ENCODE results near the gene SRGAP3. TPM values are rescaled to one million over a fixed set of nuclear protein-coding genes. Genes with fewer than 3 reads are reported as not detected.

The SRGAP3 gene
- polyA plus RNA-seq, 3 donors: 0.27 to 1.3 (median 0.87) TPM

DNA sequence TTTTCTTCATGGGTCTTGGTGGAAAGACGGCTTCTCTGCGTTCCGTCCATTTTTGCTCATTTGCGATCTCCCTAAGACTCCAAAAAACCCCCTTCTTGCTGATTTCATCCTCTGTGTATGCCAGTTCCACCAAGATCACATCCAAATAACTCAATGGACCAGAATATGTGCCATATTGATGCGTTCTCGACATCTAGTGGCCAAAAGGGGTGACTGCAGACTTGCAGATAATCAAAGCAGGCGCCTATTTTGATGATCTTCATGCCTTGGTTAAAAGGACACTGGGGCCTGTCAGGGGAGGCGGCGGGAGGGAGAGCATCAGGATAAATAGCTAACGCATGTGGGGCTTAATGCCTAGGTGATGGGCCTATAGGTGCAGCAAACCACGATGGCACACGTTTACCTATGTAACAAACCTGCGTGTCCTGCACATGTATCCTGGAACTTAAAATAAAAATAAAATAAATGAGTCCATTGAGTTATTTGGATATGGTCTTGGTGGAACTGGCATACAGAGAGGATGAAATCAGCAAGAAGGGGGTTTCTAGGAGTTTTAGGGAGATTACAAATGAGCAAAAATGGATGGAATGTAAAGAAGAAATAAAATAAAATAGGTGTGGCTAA lies 182.0 kb downstream of the SRGAP3 start:
- H3K4me1 ChIP-seq (ENCODE audit: control insufficient read depth in 1 of 2, insufficient read depth in 2 of 2, low read length in 2 of 2): peaks cover 9 to 12% of the 10 kb centered on the region in 2 donors
- no peak overlapping the region for H3K4me3 ChIP-seq (replicated peaks in 1 of 3; ENCODE audit: low read depth in 2 of 3, low read length in 3 of 3)
- H4K20me1 ChIP-seq (ENCODE audit: insufficient read depth, low read length): no peaks in the 10 kb centered on the region
- no peaks in the 10 kb centered on the region for H3K36me3 ChIP-seq (replicated peaks in 1 of 2; ENCODE audit: control insufficient read depth in 1 of 2, insufficient read depth in 2 of 2, low read length in 2 of 2)
- peak in 1 of 3 donors; percentile 15 for DNase-seq
- H3K27me3 ChIP-seq (ENCODE audit: control insufficient read depth in 2 of 2, insufficient read depth in 2 of 2, low read length in 2 of 2): no peaks in the 10 kb centered on the region
- Mint-ChIP-seq H3K4me1 (peaks cover 12% of the 10 kb centered on the region), H3K36me3 (peaks cover 0 to 3% of the 10 kb centered on the region in 2 donors), H3K9me3 (peaks cover 0 to 3% (median 0%) of the 10 kb centered on the region in 7 donors), H3K27ac (no peak overlapping the region), H3K4me3 (no peak overlapping the region), H3K27me3 (ENCODE audit: low read depth in 3 of 3) (peaks cover 0 to 3% (median 2%) of the 10 kb centered on the region in 3 donors)
- no peak overlapping the region for H2AFZ ChIP-seq (ENCODE audit: insufficient read depth, low read depth, low read length, poor library complexity, severe bottlenecking)
- no peak overlapping the region for H3K4me2 ChIP-seq (replicated peaks; ENCODE audit: extremely low read depth, low read length, poor library complexity, severe bottlenecking)
- H3K9me3 ChIP-seq (replicated peaks in 1 of 2; ENCODE audit: control insufficient read depth in 1 of 2, insufficient read depth in 1 of 2, low read length in 2 of 2): no peaks in the 10 kb centered on the region
- intact Hi-C loops (cut with micrococcal nuclease): loop anchor here in 1 of 2 donors (10.0 kb wide), 1 partner anchor 93 kb away; no protein-coding TSS in a partner anchor
- WGBS (ENCODE audit: insufficient coverage): 64% methylated on average over 9 of the region's 13 CpGs
- H3K9ac ChIP-seq (ENCODE audit: insufficient read depth, low read length, poor library complexity, severe bottlenecking): no peak overlapping the region
- TF ChIP-seq, protein P1, sequence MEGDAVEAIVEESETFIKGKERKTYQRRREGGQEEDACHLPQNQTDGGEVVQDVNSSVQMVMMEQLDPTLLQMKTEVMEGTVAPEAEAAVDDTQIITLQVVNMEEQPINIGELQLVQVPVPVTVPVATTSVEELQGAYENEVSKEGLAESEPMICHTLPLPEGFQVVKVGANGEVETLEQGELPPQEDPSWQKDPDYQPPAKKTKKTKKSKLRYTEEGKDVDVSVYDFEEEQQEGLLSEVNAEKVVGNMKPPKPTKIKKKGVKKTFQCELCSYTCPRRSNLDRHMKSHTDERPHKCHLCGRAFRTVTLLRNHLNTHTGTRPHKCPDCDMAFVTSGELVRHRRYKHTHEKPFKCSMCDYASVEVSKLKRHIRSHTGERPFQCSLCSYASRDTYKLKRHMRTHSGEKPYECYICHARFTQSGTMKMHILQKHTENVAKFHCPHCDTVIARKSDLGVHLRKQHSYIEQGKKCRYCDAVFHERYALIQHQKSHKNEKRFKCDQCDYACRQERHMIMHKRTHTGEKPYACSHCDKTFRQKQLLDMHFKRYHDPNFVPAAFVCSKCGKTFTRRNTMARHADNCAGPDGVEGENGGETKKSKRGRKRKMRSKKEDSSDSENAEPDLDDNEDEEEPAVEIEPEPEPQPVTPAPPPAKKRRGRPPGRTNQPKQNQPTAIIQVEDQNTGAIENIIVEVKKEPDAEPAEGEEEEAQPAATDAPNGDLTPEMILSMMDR (IDR thresholded peaks at IDR 0.05): peak; percentile 78
- H3K79me2 ChIP-seq (ENCODE audit: insufficient read depth, low read length): no peaks in the 10 kb centered on the region
- no peak overlapping the region for H3K27ac ChIP-seq (ENCODE audit: low read depth in 1 of 2, low read length in 2 of 2)

DNA sequence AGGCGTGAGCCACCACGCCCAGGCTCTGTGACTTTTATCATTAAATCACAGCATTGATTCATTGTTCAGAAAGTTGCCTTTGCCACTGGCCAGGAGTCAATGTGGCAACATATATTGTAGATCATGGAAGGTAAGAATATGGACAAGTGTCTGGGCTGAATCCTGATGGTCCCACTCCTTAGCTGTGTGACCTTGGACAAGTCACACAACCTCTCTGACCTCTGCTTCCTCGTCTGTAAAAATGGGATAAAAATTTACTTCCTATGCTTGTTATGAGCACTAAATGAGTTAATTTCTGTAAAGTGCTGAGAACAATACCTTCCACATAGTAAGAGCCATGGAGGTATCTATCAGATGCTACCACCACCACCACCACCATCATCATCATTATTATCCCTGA lies 182.7 kb downstream of the SRGAP3 start:
- H3K4me1 Mint-ChIP-seq: peaks cover 7% of the 10 kb centered on the region
- no peak overlapping the region for H3K4me3 ChIP-seq (replicated peaks in 1 of 3; ENCODE audit: low read depth in 2 of 3, low read length in 3 of 3)
- H3K79me2 ChIP-seq (ENCODE audit: insufficient read depth, low read length): no peaks in the 10 kb centered on the region
- H3K27ac ChIP-seq (ENCODE audit: low read depth in 1 of 2, low read length in 2 of 2): no peak overlapping the region
- H3K36me3 Mint-ChIP-seq: peaks cover 0 to 3% of the 10 kb centered on the region in 2 donors
- TF ChIP-seq, protein P1 (IDR thresholded peaks at IDR 0.05): no peak
- no peaks in the 10 kb centered on the region for H4K20me1 ChIP-seq (ENCODE audit: insufficient read depth, low read length)
- no peaks in the 10 kb centered on the region for H3K36me3 ChIP-seq (replicated peaks in 1 of 2; ENCODE audit: control insufficient read depth in 1 of 2, insufficient read depth in 2 of 2, low read length in 2 of 2)
- H3K9me3 Mint-ChIP-seq: peaks cover 0 to 3% (median 0%) of the 10 kb centered on the region in 7 donors
- no peak for DNase-seq
- 100% methylated on average over 2 of the region's 3 CpGs for WGBS (ENCODE audit: insufficient coverage)
- H3K9ac ChIP-seq (ENCODE audit: insufficient read depth, low read length, poor library complexity, severe bottlenecking): no peak overlapping the region
- H3K27ac Mint-ChIP-seq: no peak overlapping the region
- no peak overlapping the region for H3K4me2 ChIP-seq (replicated peaks; ENCODE audit: extremely low read depth, low read length, poor library complexity, severe bottlenecking)
- peaks cover 5 to 6% of the 10 kb centered on the region in 2 donors for H3K4me1 ChIP-seq (ENCODE audit: control insufficient read depth in 1 of 2, insufficient read depth in 2 of 2, low read length in 2 of 2)
- H3K4me3 Mint-ChIP-seq: no peak overlapping the region
- no peak overlapping the region for H2AFZ ChIP-seq (ENCODE audit: insufficient read depth, low read depth, low read length, poor library complexity, severe bottlenecking)
- H3K9me3 ChIP-seq (replicated peaks in 1 of 2; ENCODE audit: control insufficient read depth in 1 of 2, insufficient read depth in 1 of 2, low read length in 2 of 2): no peaks in the 10 kb centered on the region
- intact Hi-C loops (cut with micrococcal nuclease): loop anchor here in 1 of 2 donors (10.0 kb wide), 1 partner anchor 92 kb away; no protein-coding TSS in a partner anchor
- no peaks in the 10 kb centered on the region for H3K27me3 ChIP-seq (ENCODE audit: control insufficient read depth in 2 of 2, insufficient read depth in 2 of 2, low read length in 2 of 2)
- H3K27me3 Mint-ChIP-seq (ENCODE audit: low read depth in 3 of 3): peaks cover 0 to 3% (median 2%) of the 10 kb centered on the region in 3 donors

Measured in CD14-positive monocyte (primary cell).